K562 (cell line): Measurements from ENCODE around the gene ABCC5.

Experiments used
- ADNP ChIP-seq: fragments of 200-800 bp; sonication (Bioruptor generic); IDR thresholded peaks from 2 replicates; pipeline ENCODE4 v1.6.1; 2016; ENCODE audit warnings: missing genetic modification characterization, missing compliant biosample characterization
- ARNT ChIP-seq, 2 experiments: fragments of 450-650 bp; IDR thresholded peaks; 2 replicates each; pipeline ENCODE4 v1.6.1; 2016; ENCODE audit warnings: mild to moderate bottlenecking in 1 of 2
- BHLHE40 ChIP-seq: IDR thresholded peaks from 2 replicates; pipeline ENCODE4 v1.6.1; 2011; ENCODE audit warnings: low read length, improper control_type of control experiment
- CHD2 ChIP-seq: IDR thresholded peaks from 2 replicates; pipeline ENCODE4 v1.6.1; 2011; ENCODE audit warnings: low read depth, low read length
- ELF4 ChIP-seq: fragments of 450-650 bp; formaldehyde crosslinking; IDR thresholded peaks from 2 replicates; pipeline ENCODE4 v1.4.0; 2022; ENCODE audit warnings: missing genetic modification characterization
- JUN ChIP-seq, 2 experiments: sonication (generic) in 1 of 2; formaldehyde crosslinking in 1 of 2; IDR thresholded peaks; 2 replicates each; pipeline versions ENCODE4 v1.6.1 to v1.8.0; 2012 to 2022; ENCODE audit warnings: borderline replicate concordance in 2 of 2, mild to moderate bottlenecking in 2 of 2, improper control_type of control experiment in 1 of 2, low read depth in 1 of 2, low read length in 1 of 2, missing genetic modification reagents in 1 of 2
- POLR2A ChIP-seq: fragments of 450-650 bp; conservative IDR thresholded peaks from 2 replicates; pipeline ENCODE4 v1.6.1; 2016
- SPI1 ChIP-seq: IDR thresholded peaks from 2 replicates; pipeline ENCODE4 v1.6.1; 2011; ENCODE audit warnings: low read depth, low read length, control low read depth, borderline replicate concordance
- TF ChIP-seq, protein P1 (sequence below): sonication (generic); formaldehyde crosslinking; IDR thresholded peaks from 2 replicates; pipeline ENCODE4 v1.8.0; 2022; ENCODE audit warnings: mild to moderate bottlenecking, missing genetic modification reagents
- TF ChIP-seq, protein P2 (sequence below): fragments of 250-450 bp; sonication (Bioruptor Pico); IDR thresholded peaks from 2 replicates; pipeline ENCODE4 v1.4.0; 2020; ENCODE audit warnings: mild to moderate bottlenecking, moderate library complexity

- no peak for TF ChIP-seq SPI1
- no peak for TF ChIP-seq ELF4 (CRISPR knock-in tag)
- no peak for TF ChIP-seq POLR2A
- no peak for TF ChIP-seq ADNP (tag)
- TF ChIP-seq ARNT (IDR thresholded peaks at IDR 0.05): no peak
- TF ChIP-seq, protein P1, sequence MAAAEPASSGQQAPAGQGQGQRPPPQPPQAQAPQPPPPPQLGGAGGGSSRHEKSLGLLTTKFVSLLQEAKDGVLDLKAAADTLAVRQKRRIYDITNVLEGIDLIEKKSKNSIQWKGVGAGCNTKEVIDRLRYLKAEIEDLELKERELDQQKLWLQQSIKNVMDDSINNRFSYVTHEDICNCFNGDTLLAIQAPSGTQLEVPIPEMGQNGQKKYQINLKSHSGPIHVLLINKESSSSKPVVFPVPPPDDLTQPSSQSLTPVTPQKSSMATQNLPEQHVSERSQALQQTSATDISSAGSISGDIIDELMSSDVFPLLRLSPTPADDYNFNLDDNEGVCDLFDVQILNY: no peak
- TF ChIP-seq JUN (IDR thresholded peaks at IDR 0.05; ENCODE audit: borderline replicate concordance, low read depth, low read length): no peak
- no peak for TF ChIP-seq JUN (CRISPR knock-in tag; IDR thresholded peaks at IDR 0.05; ENCODE audit: borderline replicate concordance)
- TF ChIP-seq CHD2: no peak
- no peak for TF ChIP-seq BHLHE40
- TF ChIP-seq, protein P2, sequence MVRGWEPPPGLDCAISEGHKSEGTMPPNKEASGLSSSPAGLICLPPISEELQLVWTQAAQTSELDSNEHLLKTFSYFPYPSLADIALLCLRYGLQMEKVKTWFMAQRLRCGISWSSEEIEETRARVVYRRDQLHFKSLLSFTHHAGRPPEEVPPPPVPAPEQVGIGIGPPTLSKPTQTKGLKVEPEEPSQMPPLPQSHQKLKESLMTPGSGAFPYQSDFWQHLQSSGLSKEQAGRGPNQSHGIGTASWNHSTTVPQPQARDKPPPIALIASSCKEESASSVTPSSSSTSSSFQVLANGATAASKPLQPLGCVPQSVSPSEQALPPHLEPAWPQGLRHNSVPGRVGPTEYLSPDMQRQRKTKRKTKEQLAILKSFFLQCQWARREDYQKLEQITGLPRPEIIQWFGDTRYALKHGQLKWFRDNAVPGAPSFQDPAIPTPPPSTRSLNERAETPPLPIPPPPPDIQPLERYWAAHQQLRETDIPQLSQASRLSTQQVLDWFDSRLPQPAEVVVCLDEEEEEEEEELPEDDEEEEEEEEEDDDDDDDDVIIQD: no peak
These were observed 106.6 kb downstream of the ABCC5 start for GRCh38 chr3:183911087-183911486.
